Stimulated activated memory B cell treated with anti-CD40 and anti-IgM and Interleukin-4, amounts not matched to agents 10 μg/mL and 1 μg/mL and 100 μg/mL, for 72 hours (primary cell): Measurements from ENCODE around the gene GSTA3.

ENCODE experiments used
- ATAC-seq: fragments of 150-1000 bp; cut with Tn5 transposase; 2 replicates; pipeline ENCODE4 v1.10.0; 2021
- H3K27ac Mint-ChIP-seq: one replicate; pipeline ENCODE4 v1.8.0; 2022; ENCODE audit warnings: mild to moderate bottlenecking, mixed read lengths
- H3K27me3 Mint-ChIP-seq: one replicate; pipeline ENCODE4 v1.8.0; 2022; ENCODE audit warnings: mixed read lengths
- H3K36me3 Mint-ChIP-seq: one replicate; pipeline ENCODE4 v1.8.0; 2022; ENCODE audit warnings: mixed read lengths
- H3K4me1 Mint-ChIP-seq: one replicate; pipeline ENCODE4 v1.8.0; 2022; ENCODE audit warnings: mixed read lengths
- H3K4me3 Mint-ChIP-seq: one replicate; pipeline ENCODE4 v1.8.0; 2022; ENCODE audit warnings: mild to moderate bottlenecking, moderate library complexity, mixed read lengths
- H3K9me3 Mint-ChIP-seq: one replicate; pipeline ENCODE4 v1.8.0; 2022; ENCODE audit warnings: mixed read lengths

GSTA3 gene

GRCh38 chr6:52849137-52849536 is 60.4 kb downstream of the GSTA3 start:
- ATAC-seq = no peak
- H3K36me3 Mint-ChIP-seq = no peaks in the 10 kb centered on the region

More at GRCh38 chr6:52849137-52849536, 60.4 kb downstream of the GSTA3 start:
- Mint-ChIP-seq H3K9me3 (peaks cover 5% of the 10 kb centered on the region), H3K4me3 (no peak overlapping the region), H3K27me3 (peaks cover 37% of the 10 kb centered on the region), H3K27ac (no peak overlapping the region), H3K4me1 (no peaks in the 10 kb centered on the region)
